DND-41 (cell line): ENCODE results near the gene PALD1.

Experiments used
- ATAC-seq: fragments of 200-7000 bp; cut with Tn5 transposase; 3 replicates; pipeline ENCODE4 v1.9.1; 2021; ENCODE audit warnings: low read depth; ENCODE audit not compliant: insufficient read depth
- DNase-seq: peaks from one replicate; pipeline ENCODE4 v3.0.0-alpha.2; 2020
- H2AFZ ChIP-seq: 2 replicates; pipeline ENCODE4 v1.6.0; 2012; ENCODE audit warnings: low read depth, low read length
- H3K27ac ChIP-seq: 2 replicates; pipeline ENCODE4 v1.5.1; 2012; ENCODE audit warnings: low read length, inconsistent platforms
- H3K27me3 ChIP-seq: fragments of 200-600 bp; sonication (generic); 2 replicates; pipeline ENCODE4 v1.6.0; 2012; ENCODE audit warnings: low read length, mild to moderate bottlenecking, inconsistent platforms; ENCODE audit not compliant: insufficient read depth, poor library complexity
- H3K36me3 ChIP-seq: 2 replicates; pipeline ENCODE4 v1.5.1; 2012; ENCODE audit warnings: low read length, inconsistent platforms; ENCODE audit not compliant: insufficient read depth
- H3K4me1 ChIP-seq: 2 replicates; pipeline ENCODE4 v1.5.1; 2012; ENCODE audit warnings: mild to moderate bottlenecking, low read length; ENCODE audit not compliant: insufficient read depth
- H3K4me2 ChIP-seq: 2 replicates; pipeline ENCODE4 v1.6.0; 2012; ENCODE audit warnings: mild to moderate bottlenecking, moderate library complexity, low read length, inconsistent platforms; ENCODE audit not compliant: insufficient read depth
- H3K4me3 ChIP-seq, 2 experiments: fragments of 200-600 bp in 1 of 2; shearing (Covaris generic) in 1 of 2; 2 replicates each; pipeline ENCODE4 v1.5.1; 2012 to 2016; ENCODE audit warnings: inconsistent platforms in 2 of 2, low read length in 2 of 2, mild to moderate bottlenecking in 2 of 2, low read depth in 1 of 2, moderate library complexity in 1 of 2
- H3K79me2 ChIP-seq: 2 replicates; pipeline ENCODE4 v1.6.0; 2012; ENCODE audit warnings: low read length, inconsistent platforms; ENCODE audit not compliant: insufficient read depth
- H3K9ac ChIP-seq: 2 replicates; pipeline ENCODE4 v1.6.0; 2012; ENCODE audit warnings: low read depth, mild to moderate bottlenecking, inconsistent platforms, low read length, moderate library complexity
- H3K9me3 ChIP-seq: 2 replicates; pipeline ENCODE4 v1.5.1; 2012; ENCODE audit warnings: low read length, moderate library complexity, mild to moderate bottlenecking, inconsistent platforms; ENCODE audit not compliant: insufficient read depth, severe bottlenecking
- H4K20me1 ChIP-seq: 2 replicates; pipeline ENCODE4 v1.6.0; 2012; ENCODE audit warnings: low read length; ENCODE audit not compliant: insufficient read depth
- CTCF ChIP-seq: IDR thresholded peaks from 2 replicates; pipeline ENCODE4 v1.5.1; 2012; ENCODE audit warnings: borderline replicate concordance, low read length, moderate library complexity, mild to moderate bottlenecking; ENCODE audit not compliant: poor library complexity, severe bottlenecking; ENCODE audit errors: extremely low read depth
- EZH2 ChIP-seq: IDR thresholded peaks from 3 replicates; pipeline ENCODE4 v1.6.1; 2012; ENCODE audit warnings: borderline replicate concordance, low read depth, mild to moderate bottlenecking, moderate library complexity, low read length, inconsistent platforms; ENCODE audit not compliant: severe bottlenecking

PALD1 gene

GRCh38 chr10:70493660-70494234 lies 15.2 kb downstream of the PALD1 start:
- Histone ChIP-seq H3K4me3 (no peak overlapping the region), H2AFZ (no peak overlapping the region), H3K9me3 (no peaks in the 10 kb centered on the region), H3K79me2 (no peaks in the 10 kb centered on the region), H3K9ac (no peak overlapping the region), H3K4me1 (peaks cover 14% of the 10 kb centered on the region), H3K4me2 (no peak overlapping the region), H3K27ac (no peak overlapping the region), H3K36me3 (no peaks in the 10 kb centered on the region), H4K20me1 (peaks cover 15% of the 10 kb centered on the region; the same call in 1 of the 2 replicates), H3K27me3 (no peaks in the 10 kb centered on the region)
- ATAC-seq = no peak
- TF ChIP-seq EZH2 = no peak
- TF ChIP-seq CTCF = no peak
- no peak for DNase-seq

GRCh38 chr10:70494536-70494935 lies 16.0 kb downstream of the PALD1 start:
- no peaks in the 10 kb centered on the region for H3K27me3 ChIP-seq
- ATAC-seq (peak; percentile 75), DNase-seq (peak; percentile 24)
- H3K4me3 ChIP-seq = no peak overlapping the region
- H3K9ac ChIP-seq = no peak overlapping the region
- TF ChIP-seq CTCF (no peak), EZH2 (no peak)
- H3K79me2 ChIP-seq = no peaks in the 10 kb centered on the region
- no peak overlapping the region for H2AFZ ChIP-seq
- peaks cover 14% of the 10 kb centered on the region for H3K4me1 ChIP-seq
- no peaks in the 10 kb centered on the region for H3K9me3 ChIP-seq
- peak overlapping the region; percentile 51; the same call in 1 of the 2 replicates for H3K27ac ChIP-seq
- H3K36me3 ChIP-seq = no peaks in the 10 kb centered on the region
- H3K4me2 ChIP-seq = no peak overlapping the region
- H4K20me1 ChIP-seq = peaks cover 15% of the 10 kb centered on the region; the same call in 1 of the 2 replicates

- no peak overlapping the region for H3K4me3 ChIP-seq
- no peaks in the 10 kb centered on the region for H3K27me3 ChIP-seq
- DNase-seq (no peak), ATAC-seq (no peak)
- no peak for TF ChIP-seq CTCF
- no peak for TF ChIP-seq EZH2
- no peaks in the 10 kb centered on the region for H3K79me2 ChIP-seq
- no peak overlapping the region for H3K9ac ChIP-seq
- H3K27ac ChIP-seq = peak overlapping the region; percentile 51; the same call in 1 of the 2 replicates
- H3K9me3 ChIP-seq = no peaks in the 10 kb centered on the region
- no peaks in the 10 kb centered on the region for H3K36me3 ChIP-seq
- peaks cover 15% of the 10 kb centered on the region; the same call in 1 of the 2 replicates for H4K20me1 ChIP-seq
- peaks cover 14% of the 10 kb centered on the region for H3K4me1 ChIP-seq
- H2AFZ ChIP-seq = no peak overlapping the region
- no peak overlapping the region for H3K4me2 ChIP-seq
Measured at GRCh38 chr10:70494966-70495365, 16.4 kb downstream of the PALD1 start.
